ENCODE results near the gene MEIOSIN. TPM values are rescaled to one million over a fixed set of nuclear protein-coding genes. Genes with fewer than 3 reads are reported as not detected.

MEIOSIN gene
- total RNA-seq, 2 donors from 2014 or later, result not detected

DNA sequence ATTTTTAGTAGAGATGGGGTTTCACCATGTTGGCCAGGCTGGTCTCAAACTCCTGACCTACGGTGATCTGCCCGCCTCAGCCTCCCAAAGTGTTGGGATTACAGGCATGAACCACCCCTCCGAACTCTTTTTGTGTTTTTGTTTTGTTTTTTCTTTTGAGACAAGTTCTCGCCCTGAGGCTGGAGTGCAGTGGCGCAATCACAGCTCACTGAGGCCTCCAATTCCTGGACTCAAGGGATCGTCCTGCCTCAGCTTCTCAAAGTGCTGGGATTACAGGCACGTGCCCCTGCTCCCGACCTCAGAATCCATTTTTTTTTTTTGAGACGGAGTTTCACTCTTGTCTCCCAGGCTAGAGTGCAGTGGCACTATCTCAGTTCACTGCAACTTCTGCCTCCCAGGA is 24.5 kb downstream of the MEIOSIN start:
- TF ChIP-seq CTCF (IDR thresholded peaks at IDR 0.05), result no peak
- no peak for DNase-seq (ENCODE audit: low spot score)
- no peaks in the 10 kb centered on the region for H3K36me3 ChIP-seq
- H3K27me3 ChIP-seq (replicated peaks; ENCODE audit: insufficient read depth), result no peaks in the 10 kb centered on the region
- H3K4me1 ChIP-seq (ENCODE audit: control insufficient read depth in 1 of 2, low read depth in 2 of 2), result no peaks in the 10 kb centered on the region
- H3K4me3 ChIP-seq, result no peak overlapping the region
- no peak for ATAC-seq (ENCODE audit: insufficient number of reproducible peaks, low FRiP score, low read depth)
- H3K9me3 ChIP-seq, result no peaks in the 10 kb centered on the region
- H3K27ac ChIP-seq, result no peak overlapping the region

- ATAC-seq (ENCODE audit: insufficient number of reproducible peaks, low FRiP score, low read depth), result no peak
- no peak overlapping the region for H3K4me3 ChIP-seq
- H3K4me1 ChIP-seq (ENCODE audit: control insufficient read depth in 1 of 2, low read depth in 2 of 2), result peaks cover 4 to 9% of the 10 kb centered on the region in 2 donors
- no peaks in the 10 kb centered on the region for H3K9me3 ChIP-seq
- no peak overlapping the region for H3K27ac ChIP-seq
- DNase-seq (ENCODE audit: low spot score), result no peak
- no peaks in the 10 kb centered on the region for H3K36me3 ChIP-seq
- no peaks in the 10 kb centered on the region for H3K27me3 ChIP-seq (replicated peaks; ENCODE audit: insufficient read depth)
- no peak for TF ChIP-seq CTCF (IDR thresholded peaks at IDR 0.05)
Measured at GRCh38 chr19:45758921-45759320, 25.7 kb downstream of the MEIOSIN start.

- peaks cover 31 to 37% of the 10 kb centered on the region in 2 donors for H3K4me1 ChIP-seq (ENCODE audit: control insufficient read depth in 1 of 2, low read depth in 2 of 2)
- ATAC-seq (ENCODE audit: insufficient number of reproducible peaks, low FRiP score, low read depth) (no peak), DNase-seq (ENCODE audit: low spot score) (no peak)
- no peaks in the 10 kb centered on the region for H3K9me3 ChIP-seq
- no peaks in the 10 kb centered on the region for H3K27me3 ChIP-seq (replicated peaks; ENCODE audit: insufficient read depth)
- TF ChIP-seq CTCF (IDR thresholded peaks at IDR 0.05), result no peak
- no peak overlapping the region for H3K27ac ChIP-seq
- H3K36me3 ChIP-seq, result no peaks in the 10 kb centered on the region
- H3K4me3 ChIP-seq, result no peak overlapping the region
Measured at GRCh38 chr19:45761714-45762113, 28.5 kb downstream of the MEIOSIN start.

DNA sequence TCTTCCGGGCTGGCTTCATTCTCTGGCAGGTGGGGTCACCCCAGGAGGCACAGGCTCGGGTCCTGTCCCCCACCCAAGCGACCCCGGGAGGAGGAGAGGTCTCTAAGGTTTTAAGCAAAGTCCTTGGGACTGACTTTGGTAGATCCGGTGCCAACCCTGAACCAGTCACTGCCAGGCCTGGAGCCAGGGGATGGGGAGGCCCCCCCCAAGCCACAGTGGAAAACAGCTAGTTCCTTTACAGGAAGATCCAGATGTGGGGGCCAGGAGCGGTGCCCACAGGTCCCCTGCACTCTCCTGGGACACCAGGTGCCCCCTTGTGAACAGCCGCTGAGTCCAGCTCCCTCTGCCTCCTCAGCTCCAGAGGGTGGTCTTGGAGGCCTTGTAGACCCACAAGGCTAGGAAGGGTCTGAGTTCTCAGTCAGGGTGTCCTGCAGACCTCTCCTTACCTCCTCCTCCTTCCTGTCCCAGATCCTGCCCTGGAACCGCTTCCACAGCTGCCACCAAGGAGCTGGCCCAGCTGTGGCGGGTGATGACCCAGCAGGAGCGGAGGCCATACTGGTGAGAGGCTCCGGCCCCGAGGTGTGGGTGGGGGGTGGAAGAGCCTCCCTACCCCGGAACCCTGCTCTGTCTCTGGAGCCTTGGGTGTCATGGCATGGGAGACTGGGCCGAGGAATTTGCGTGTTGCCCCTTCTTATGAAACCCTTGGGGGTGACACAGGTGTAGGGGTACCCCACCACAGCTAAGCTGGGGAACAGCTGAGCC is 29.8 kb downstream of the MEIOSIN start:
- no peak for TF ChIP-seq CTCF (IDR thresholded peaks at IDR 0.05)
- DNase-seq (ENCODE audit: low spot score) (no peak), ATAC-seq (ENCODE audit: insufficient number of reproducible peaks, low FRiP score, low read depth) (no peak)
- Histone ChIP-seq H3K27ac (no peak overlapping the region), H3K4me3 (no peak overlapping the region), H3K27me3 (replicated peaks; ENCODE audit: insufficient read depth) (no peaks in the 10 kb centered on the region), H3K36me3 (no peaks in the 10 kb centered on the region), H3K4me1 (ENCODE audit: control insufficient read depth in 1 of 2, low read depth in 2 of 2) (peaks cover 31 to 41% of the 10 kb centered on the region in 2 donors), H3K9me3 (no peaks in the 10 kb centered on the region)

DNA sequence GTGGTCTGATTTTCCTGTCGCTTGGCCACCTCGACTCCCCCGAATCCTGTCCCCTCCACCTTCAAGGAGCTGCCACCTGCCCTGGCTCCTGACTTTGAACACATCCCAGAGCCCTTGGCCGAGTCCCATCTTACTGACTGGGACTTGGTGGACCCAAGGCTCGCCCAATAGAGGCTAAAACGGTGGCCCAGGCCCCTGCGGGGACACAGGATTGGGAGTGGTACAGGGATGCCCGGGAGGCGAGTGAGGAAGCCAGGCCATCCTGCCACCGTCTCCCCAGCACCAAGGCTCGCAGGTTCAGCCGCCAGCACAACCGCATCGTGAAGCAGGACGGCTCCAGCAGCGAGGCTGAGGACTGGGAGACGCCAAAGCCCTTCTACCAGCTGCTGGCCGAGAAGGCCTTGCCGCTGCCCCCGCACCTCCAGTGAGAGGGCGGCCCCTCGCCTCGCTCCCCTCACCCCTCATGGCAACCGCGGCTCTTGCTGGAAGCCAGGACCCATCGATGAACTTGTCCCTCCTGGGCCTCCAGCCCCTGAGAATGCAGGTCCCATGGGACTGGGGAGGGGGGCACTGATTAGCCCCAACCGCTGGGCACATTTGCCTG is 30.6 kb downstream of the MEIOSIN start:
- no peak for TF ChIP-seq CTCF (IDR thresholded peaks at IDR 0.05)
- H3K27me3 ChIP-seq (replicated peaks; ENCODE audit: insufficient read depth), result no peaks in the 10 kb centered on the region
- H3K36me3 ChIP-seq, result no peaks in the 10 kb centered on the region
- no peak for ATAC-seq (ENCODE audit: insufficient number of reproducible peaks, low FRiP score, low read depth)
- no peak for DNase-seq (ENCODE audit: low spot score)
- peaks cover 31 to 41% of the 10 kb centered on the region in 2 donors for H3K4me1 ChIP-seq (ENCODE audit: control insufficient read depth in 1 of 2, low read depth in 2 of 2)
- no peaks in the 10 kb centered on the region for H3K9me3 ChIP-seq
- peak overlapping the region; percentile 53 for H3K4me3 ChIP-seq
- H3K27ac ChIP-seq, result peak overlapping the region; percentile 94 to 98
